Central memory CD4-positive, alpha-beta T cell (primary cell): ENCODE measurements around the gene ZBTB11.
"Not testable (repeated sequence)": the region's sequence is repeated elsewhere in the genome, so short reads cannot be mapped to it uniquely, and the experiment has no call there.

Experiments used
- DNase-seq: peaks from one replicate; pipeline ENCODE4 v3.0.0; 2022

Gene ZBTB11

GRCh38 chr3:101641397-101642115 lies 35.4 kb downstream of the ZBTB11 start:
- DNase-seq = not testable (repeated sequence)

- no peak for DNase-seq
Observed at GRCh38 chr3:101640256-101640655, 36.7 kb downstream of the ZBTB11 start.

GRCh38 chr3:101639280-101639963 lies 37.5 kb downstream of the ZBTB11 start:
- DNase-seq = no peak

- DNase-seq = no peak
Observed at GRCh38 chr3:101638261-101638745, 38.6 kb downstream of the ZBTB11 start.

- DNase-seq = no peak
Observed at GRCh38 chr3:101637451-101637850, 39.5 kb downstream of the ZBTB11 start.

GRCh38 chr3:101635954-101636798 lies 40.8 kb downstream of the ZBTB11 start:
- DNase-seq = peak; percentile 51

- DNase-seq = no peak
Observed at GRCh38 chr3:101635345-101635744, 41.6 kb downstream of the ZBTB11 start.

- DNase-seq = no peak
Observed at GRCh38 chr3:101634591-101635196, 42.2 kb downstream of the ZBTB11 start.

GRCh38 chr3:101633186-101633585 lies 43.7 kb downstream of the ZBTB11 start:
- no peak for DNase-seq

GRCh38 chr3:101632586-101632985 lies 44.3 kb downstream of the ZBTB11 start:
- DNase-seq = no peak

GRCh38 chr3:101631959-101632358 lies 45.0 kb downstream of the ZBTB11 start:
- DNase-seq = not testable (repeated sequence)

- DNase-seq = no peak
Observed at GRCh38 chr3:101631098-101631796, 45.7 kb downstream of the ZBTB11 start.

GRCh38 chr3:101629219-101629618 lies 47.7 kb downstream of the ZBTB11 start:
- no peak for DNase-seq

GRCh38 chr3:101625879-101626278 lies 51.1 kb downstream of the ZBTB11 start:
- no peak for DNase-seq

- no peak for DNase-seq
Observed at GRCh38 chr3:101624857-101625256, 52.1 kb downstream of the ZBTB11 start.

GRCh38 chr3:101623656-101624055 lies 53.3 kb downstream of the ZBTB11 start:
- DNase-seq = no peak

GRCh38 chr3:101619734-101620133 lies 57.2 kb downstream of the ZBTB11 start:
- no peak for DNase-seq

GRCh38 chr3:101618726-101619125 lies 58.2 kb downstream of the ZBTB11 start:
- no peak for DNase-seq

- no peak for DNase-seq
Observed at GRCh38 chr3:101617478-101617877, 59.5 kb downstream of the ZBTB11 start.

GRCh38 chr3:101615525-101615924 lies 61.4 kb downstream of the ZBTB11 start:
- no peak for DNase-seq

- not testable (repeated sequence) for DNase-seq
Observed at GRCh38 chr3:101613014-101613413, 63.9 kb downstream of the ZBTB11 start.

- DNase-seq = no peak
Observed at GRCh38 chr3:101611023-101611422, 65.9 kb downstream of the ZBTB11 start.
